ENCODE measurements around the gene RHNO1.
"Not testable (repeated sequence)": the region's sequence is repeated elsewhere in the genome, so short reads cannot be mapped to it uniquely, and the experiment has no call there.

Gene RHNO1

DNA sequence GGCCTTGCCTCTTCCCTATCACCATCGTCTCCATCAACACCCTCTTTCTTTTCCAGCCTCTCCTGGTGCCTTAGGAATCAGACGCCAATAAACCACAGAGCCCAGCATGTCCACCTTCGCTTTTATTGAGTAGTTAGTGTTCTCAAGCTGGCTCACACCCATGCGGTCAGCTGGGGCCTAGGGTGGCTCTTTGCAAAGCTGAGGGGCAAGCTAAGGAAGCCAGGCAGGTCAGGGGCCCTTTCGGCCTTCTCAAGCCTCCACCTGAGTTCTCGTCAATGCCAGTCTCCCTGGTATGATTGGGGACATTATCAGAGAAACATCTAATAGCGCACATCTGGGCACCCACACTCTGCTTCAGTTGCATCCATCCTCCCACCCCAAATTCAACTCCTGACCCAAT lies 19.4 kb upstream of the RHNO1 start:
- in situ Hi-C loops (cut with MboI; ENCODE audit: low sequenced_read_pairs, unreplicated experiment): loop anchor here (25.0 kb wide), 1 partner anchor 180 kb away; no protein-coding TSS in a partner anchor

DNA sequence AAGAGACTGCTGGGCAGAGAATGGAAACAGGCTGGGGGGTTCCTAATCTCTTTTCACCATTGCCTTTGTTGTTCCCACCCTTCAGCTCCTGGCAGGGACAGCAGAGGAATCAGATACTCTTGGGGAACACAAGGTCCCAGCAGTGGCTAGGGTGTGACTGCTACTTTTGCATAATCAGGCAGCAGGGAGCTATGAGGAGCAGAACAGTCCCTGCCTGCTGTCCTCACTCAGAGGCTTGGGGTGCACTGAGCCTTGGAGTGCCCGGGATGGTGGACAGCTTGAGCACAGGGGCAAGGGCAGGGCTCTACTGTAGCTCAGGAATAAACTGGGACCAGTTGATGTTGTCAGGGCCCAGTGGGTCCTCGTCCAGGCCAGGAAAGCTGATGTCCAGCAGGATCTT lies 18.7 kb upstream of the RHNO1 start:
- TF ChIP-seq, protein P1, sequence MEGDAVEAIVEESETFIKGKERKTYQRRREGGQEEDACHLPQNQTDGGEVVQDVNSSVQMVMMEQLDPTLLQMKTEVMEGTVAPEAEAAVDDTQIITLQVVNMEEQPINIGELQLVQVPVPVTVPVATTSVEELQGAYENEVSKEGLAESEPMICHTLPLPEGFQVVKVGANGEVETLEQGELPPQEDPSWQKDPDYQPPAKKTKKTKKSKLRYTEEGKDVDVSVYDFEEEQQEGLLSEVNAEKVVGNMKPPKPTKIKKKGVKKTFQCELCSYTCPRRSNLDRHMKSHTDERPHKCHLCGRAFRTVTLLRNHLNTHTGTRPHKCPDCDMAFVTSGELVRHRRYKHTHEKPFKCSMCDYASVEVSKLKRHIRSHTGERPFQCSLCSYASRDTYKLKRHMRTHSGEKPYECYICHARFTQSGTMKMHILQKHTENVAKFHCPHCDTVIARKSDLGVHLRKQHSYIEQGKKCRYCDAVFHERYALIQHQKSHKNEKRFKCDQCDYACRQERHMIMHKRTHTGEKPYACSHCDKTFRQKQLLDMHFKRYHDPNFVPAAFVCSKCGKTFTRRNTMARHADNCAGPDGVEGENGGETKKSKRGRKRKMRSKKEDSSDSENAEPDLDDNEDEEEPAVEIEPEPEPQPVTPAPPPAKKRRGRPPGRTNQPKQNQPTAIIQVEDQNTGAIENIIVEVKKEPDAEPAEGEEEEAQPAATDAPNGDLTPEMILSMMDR (IDR thresholded peaks at IDR 0.05; ENCODE audit: borderline replicate concordance, control extremely low read depth, extremely low read depth, insufficient read depth, missing control alignments): no peak
- DNase-seq (ENCODE audit: low spot score): no peak
- in situ Hi-C loops (cut with MboI; ENCODE audit: low sequenced_read_pairs, unreplicated experiment): loop anchor here (25.0 kb wide), 1 partner anchor 179 kb away; no protein-coding TSS in a partner anchor

More for the DNA sequence above, 19.4 kb upstream of the RHNO1 start:
- no peak for DNase-seq (ENCODE audit: low spot score)
- TF ChIP-seq, protein P1 (IDR thresholded peaks at IDR 0.05; ENCODE audit: borderline replicate concordance, control extremely low read depth, extremely low read depth, insufficient read depth, missing control alignments): no peak

DNA sequence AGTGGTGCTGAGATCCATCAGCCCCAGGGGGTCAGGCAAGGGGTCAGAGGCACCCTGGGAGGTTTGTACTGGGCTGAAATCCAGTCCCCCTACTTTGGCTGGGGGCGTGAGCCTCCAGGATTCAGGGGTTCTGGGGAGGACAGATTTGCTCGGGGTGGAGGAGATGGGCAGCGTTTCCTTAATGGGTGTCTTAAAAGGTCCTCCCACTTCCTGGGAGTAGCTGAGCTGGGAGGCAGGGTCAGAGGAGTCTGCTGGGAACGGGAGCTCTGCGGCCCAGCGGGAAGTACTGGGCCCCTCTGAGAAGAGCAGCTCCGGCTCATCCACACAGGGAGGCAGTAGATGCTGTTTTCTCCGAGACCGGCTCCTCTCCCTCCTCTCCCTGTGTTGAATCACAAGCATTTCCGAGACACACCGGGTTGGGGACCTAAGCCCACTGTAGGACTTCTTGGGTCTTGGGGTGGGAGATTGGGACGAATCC lies 18.0 kb upstream of the RHNO1 start:
- in situ Hi-C loops (cut with MboI; ENCODE audit: low sequenced_read_pairs, unreplicated experiment): loop anchor here (25.0 kb wide), 1 partner anchor 178 kb away; no protein-coding TSS in a partner anchor
- no peak for DNase-seq (ENCODE audit: low spot score)
- TF ChIP-seq, protein P1 (IDR thresholded peaks at IDR 0.05; ENCODE audit: borderline replicate concordance, control extremely low read depth, extremely low read depth, insufficient read depth, missing control alignments): no peak

DNA sequence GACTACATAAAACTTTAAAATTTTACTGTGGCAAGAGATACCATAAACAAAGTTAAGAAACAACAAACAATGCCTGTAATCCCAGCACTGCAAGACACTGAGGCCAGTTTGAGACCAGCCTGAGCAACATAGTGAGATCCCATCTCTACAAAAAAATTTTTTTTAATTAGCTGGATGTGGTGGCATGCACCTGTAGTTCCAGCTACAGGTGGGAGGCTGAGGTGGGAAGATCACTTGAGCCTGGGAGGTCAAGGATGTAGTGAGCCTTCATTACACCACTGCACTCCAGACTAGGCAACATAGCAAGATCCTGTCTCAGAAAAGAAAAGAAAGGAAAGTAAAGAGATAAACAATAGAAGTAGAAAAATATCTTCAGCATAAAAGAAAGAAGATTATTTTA lies 16.9 kb upstream of the RHNO1 start:
- in situ Hi-C loops (cut with MboI; ENCODE audit: low sequenced_read_pairs, unreplicated experiment): loop anchor here (25.0 kb wide), 1 partner anchor 177 kb away; no protein-coding TSS in a partner anchor
- TF ChIP-seq, protein P1 (IDR thresholded peaks at IDR 0.05; ENCODE audit: borderline replicate concordance, control extremely low read depth, extremely low read depth, insufficient read depth, missing control alignments): no peak
- no peak for DNase-seq (ENCODE audit: low spot score)

DNA sequence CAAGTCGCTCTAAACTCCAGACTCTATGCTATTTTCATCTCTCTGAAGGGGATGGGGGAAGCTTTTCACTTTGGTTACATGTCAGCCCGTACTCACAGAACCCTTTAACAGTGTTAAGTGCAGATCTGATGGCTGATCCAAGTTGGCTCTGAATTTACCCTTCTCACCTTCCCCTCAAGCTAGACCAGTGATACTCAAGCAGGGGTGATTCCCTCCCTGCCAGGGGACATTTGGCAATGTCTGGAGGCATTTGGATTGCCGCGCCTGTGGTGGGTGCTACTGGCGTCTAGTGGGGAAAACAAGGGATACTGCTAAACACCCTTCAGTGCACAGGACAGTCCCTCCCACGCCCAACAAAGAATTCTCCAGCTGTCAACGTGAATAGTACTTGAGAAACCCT lies 14.1 kb upstream of the RHNO1 start:
- DNase-seq (ENCODE audit: low spot score): no peak
- TF ChIP-seq, protein P1 (IDR thresholded peaks at IDR 0.05; ENCODE audit: borderline replicate concordance, control extremely low read depth, extremely low read depth, insufficient read depth, missing control alignments): no peak
- in situ Hi-C loops (cut with MboI; ENCODE audit: low sequenced_read_pairs, unreplicated experiment): loop anchor here (25.0 kb wide), 1 partner anchor 174 kb away; no protein-coding TSS in a partner anchor

DNA sequence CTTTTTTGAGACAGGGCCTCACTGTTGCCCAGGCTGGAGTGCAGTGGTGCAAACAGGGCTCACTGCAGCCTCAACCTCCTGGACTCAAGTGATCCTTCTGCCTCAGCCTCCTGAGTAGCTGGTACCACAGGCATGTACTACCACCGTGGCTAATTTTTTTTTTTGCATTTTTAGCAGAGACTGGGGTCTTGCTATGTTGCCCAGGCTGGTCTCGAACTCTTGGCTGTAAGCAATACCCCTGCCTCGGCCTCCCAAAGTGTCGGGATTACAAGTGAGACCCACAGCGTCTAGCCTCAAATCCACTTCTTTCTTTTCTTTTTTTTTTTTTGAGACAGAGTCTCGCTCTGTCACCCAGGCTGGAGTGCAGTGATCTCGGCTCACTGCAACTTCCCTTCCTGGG lies 13.6 kb upstream of the RHNO1 start:
- in situ Hi-C loops (cut with MboI; ENCODE audit: low sequenced_read_pairs, unreplicated experiment): loop anchor here (25.0 kb wide), 1 partner anchor 174 kb away; no protein-coding TSS in a partner anchor

DNA sequence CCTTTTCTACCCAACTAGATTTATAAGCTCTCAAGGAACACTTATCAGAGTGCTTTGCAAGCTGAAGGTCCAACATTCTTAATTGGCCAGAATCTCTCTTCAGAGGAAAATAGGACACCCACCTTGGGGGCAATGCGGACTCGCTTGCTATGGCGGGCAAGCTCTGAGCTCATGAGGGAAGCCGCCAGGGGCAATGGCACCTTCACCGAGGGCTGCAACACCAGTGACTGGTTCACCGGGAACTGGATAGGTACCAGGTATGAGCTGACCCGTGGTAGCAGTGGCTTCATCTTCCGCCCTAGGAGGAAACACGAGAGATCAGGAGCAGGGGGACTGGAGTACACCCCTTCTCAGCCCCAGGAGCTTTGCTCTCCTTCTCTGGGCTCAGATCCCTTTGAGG lies 12.8 kb upstream of the RHNO1 start:
- no peak for DNase-seq (ENCODE audit: low spot score)
- in situ Hi-C loops (cut with MboI; ENCODE audit: low sequenced_read_pairs, unreplicated experiment): loop anchor here (25.0 kb wide), 1 partner anchor 173 kb away; no protein-coding TSS in a partner anchor
- TF ChIP-seq, protein P1 (IDR thresholded peaks at IDR 0.05; ENCODE audit: borderline replicate concordance, control extremely low read depth, extremely low read depth, insufficient read depth, missing control alignments): no peak

More for the DNA sequence above, 13.6 kb upstream of the RHNO1 start:
- DNase-seq (ENCODE audit: low spot score): not testable (repeated sequence)

DNA sequence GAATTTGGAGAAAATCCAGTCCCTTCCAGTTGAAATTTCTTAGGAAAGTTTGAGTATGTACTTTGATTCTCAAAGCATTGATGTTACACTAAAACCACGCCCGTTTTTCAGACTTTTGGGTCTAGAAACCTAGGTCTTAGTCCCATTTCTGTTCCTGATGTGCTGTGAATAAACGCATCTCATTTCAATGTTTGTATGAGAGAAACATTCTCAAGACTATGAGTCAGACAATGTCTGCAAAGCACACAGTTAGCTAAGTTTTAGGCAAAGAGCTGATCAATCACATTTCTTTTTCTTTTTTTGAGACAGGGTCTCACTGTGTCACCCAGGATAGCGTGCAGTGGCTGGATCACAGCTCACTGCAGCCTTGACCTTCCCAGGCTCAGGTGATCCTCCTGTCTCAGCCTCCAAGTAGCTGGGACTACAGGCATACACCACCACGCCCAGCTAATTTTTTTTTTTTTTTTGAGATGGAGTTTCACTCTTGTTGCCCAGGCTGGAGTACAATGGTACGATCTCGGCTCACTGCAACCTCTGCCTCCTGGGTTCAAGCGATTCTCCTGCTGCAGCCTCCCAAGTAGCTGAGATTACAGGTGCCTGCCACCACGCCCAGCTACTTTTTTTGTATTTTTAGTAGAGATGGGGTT lies 7.9 kb upstream of the RHNO1 start:
- DNase-seq (ENCODE audit: low spot score): not testable (repeated sequence)
- in situ Hi-C loops (cut with MboI; ENCODE audit: low sequenced_read_pairs, unreplicated experiment): loop anchor here (25.0 kb wide), 1 partner anchor 168 kb away; no protein-coding TSS in a partner anchor

Data from GM13976 (cell line).